Embryonic facial prominence (tissue), 1 donor: ENCODE measurements around the gene SMARCA4.
"Not testable (repeated sequence)": the region's sequence is repeated elsewhere in the genome, so short reads cannot be mapped to it uniquely, and the experiment has no call there.

Source experiments
- DNase-seq: peaks from one replicate; pipeline ENCODE4 v3.0.0-alpha.2; 2016; ENCODE audit errors: extremely low spot score

Gene SMARCA4

DNA sequence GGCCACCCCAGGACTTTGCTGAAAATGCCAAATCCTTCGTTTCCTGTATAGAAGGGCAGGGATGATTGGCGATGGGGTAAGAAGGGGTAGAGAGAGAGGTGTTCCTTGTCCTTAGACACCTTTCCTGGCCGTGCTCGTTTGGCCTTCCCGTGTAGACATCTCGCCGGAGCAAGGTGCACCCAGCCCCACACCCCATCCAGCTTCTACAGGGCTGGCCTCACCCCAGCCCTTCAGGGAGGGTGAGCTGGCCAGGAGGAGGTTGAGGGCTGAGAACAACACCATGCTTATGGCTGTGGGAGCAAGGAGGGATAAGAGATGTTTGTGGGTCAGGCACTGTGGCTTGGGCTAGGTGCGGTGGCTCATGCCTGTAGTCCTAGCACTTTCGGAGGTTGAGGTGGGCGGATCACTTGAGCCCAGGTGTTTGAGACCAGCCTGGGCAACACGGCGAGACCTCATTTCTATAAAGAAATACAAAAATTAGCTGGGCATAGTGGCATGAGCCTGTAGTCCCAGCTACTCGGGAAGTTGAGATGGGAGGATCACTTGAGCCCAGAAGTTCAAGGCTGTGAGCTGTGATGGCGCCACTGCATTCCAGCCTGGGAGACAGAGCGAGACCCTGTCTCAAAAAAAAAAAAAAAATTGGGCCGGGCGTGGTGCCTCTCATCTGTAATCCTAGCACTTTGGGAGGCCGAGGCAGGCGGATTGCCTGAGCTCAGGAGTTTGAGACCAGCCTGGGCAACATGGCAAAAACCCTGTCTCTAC, 15.5 kb downstream of the SMARCA4 start:
- DNase-seq = no peak

DNA sequence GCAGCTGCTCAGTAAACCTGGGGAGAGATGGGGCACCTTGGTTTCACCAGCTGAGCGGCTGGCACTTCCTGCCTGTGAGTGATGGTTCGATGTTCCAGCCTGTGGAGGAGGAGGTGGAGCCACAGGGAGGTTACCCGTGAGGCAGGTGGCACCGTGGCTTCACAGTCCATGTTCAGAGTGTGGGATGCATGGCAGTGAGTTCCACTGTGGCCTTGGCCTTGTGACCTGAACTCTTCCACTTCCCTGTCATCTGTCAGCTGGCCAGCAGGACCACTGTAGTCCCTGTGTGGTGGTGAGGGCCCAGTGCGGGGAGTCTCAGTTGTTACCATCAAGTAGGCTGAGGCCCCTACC, 16.9 kb downstream of the SMARCA4 start:
- no peak for DNase-seq

- DNase-seq = no peak
Observed at GRCh38 chr19:10979951-10980381, 19.1 kb downstream of the SMARCA4 start.

GRCh38 chr19:10981252-10981895, 20.5 kb downstream of the SMARCA4 start:
- no peak for DNase-seq

DNA sequence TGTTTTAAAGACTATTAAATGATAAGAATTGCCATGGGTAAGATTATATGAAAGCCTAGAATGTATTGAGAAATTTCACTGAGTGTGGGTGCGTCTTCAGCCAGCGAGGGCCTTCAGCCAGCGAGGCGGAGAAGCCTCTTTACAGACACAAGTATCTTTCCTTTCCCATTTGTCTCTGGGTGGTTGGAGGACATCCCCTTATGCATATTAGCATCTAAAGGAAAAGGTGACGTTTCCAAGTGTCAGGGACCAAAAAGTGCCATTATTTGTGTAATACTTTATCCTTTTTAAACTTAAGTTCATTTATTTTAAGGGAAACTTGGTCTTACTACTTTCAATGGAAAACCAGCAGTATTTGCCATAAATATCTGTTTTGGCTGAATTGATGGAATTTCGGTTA, 22.2 kb downstream of the SMARCA4 start:
- DNase-seq = no peak

GRCh38 chr19:10984166-10984735, 23.4 kb downstream of the SMARCA4 start:
- no peak for DNase-seq

GRCh38 chr19:10985502-10985901, 24.7 kb downstream of the SMARCA4 start:
- DNase-seq = no peak

DNA sequence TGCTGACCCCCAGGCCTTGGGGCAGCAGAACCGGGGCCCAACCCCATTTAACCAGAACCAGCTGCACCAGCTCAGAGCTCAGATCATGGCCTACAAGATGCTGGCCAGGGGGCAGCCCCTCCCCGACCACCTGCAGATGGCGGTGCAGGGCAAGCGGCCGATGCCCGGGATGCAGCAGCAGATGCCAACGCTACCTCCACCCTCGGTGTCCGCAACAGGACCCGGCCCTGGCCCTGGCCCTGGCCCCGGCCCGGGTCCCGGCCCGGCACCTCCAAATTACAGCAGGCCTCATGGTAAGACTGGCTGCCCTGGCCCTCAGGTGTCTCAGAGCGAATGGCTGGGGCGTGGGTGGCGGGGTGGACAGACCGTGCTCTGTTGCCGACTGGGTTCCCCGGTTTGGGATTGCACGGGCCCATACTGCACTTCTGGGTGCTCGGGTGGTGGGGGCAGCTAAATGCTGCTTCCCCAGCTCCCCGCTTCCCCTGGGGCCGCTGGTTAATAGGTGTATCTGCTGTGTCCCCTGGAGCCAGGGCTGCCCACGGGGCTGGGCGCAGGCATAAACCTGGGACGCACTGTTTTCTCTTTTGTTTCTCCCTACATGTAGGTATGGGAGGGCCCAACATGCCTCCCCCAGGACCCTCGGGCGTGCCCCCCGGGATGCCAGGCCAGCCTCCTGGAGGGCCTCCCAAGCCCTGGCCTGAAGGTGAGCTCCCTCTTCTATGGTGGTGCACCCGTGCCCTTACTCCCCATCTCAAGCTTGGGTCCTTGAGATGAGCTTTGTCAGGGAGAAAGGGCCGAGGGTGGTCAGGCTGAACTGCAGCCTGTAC, 25.7 kb downstream of the SMARCA4 start:
- DNase-seq = no peak

- DNase-seq = no peak
Observed at GRCh38 chr19:10987571-10988297, 26.9 kb downstream of the SMARCA4 start.

- no peak for DNase-seq
Observed at GRCh38 chr19:10988380-10988779, 27.6 kb downstream of the SMARCA4 start.

GRCh38 chr19:10988921-10989320, 28.1 kb downstream of the SMARCA4 start:
- no peak for DNase-seq

DNA sequence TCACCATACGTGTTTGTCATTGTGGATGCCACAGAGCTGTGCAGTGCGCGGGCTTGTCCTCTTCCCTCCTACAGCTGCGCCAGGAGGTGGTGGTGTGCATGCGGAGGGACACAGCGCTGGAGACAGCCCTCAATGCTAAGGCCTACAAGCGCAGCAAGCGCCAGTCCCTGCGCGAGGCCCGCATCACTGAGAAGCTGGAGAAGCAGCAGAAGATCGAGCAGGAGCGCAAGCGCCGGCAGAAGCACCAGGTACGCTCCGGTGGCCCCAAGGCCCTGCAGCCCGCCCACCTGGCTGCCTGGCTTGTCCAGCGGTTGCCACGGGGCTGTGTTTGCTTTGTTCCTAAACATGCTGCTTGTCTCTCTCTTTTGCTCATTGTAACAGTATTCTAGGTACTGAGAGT, 30.2 kb downstream of the SMARCA4 start:
- DNase-seq = no peak

DNA sequence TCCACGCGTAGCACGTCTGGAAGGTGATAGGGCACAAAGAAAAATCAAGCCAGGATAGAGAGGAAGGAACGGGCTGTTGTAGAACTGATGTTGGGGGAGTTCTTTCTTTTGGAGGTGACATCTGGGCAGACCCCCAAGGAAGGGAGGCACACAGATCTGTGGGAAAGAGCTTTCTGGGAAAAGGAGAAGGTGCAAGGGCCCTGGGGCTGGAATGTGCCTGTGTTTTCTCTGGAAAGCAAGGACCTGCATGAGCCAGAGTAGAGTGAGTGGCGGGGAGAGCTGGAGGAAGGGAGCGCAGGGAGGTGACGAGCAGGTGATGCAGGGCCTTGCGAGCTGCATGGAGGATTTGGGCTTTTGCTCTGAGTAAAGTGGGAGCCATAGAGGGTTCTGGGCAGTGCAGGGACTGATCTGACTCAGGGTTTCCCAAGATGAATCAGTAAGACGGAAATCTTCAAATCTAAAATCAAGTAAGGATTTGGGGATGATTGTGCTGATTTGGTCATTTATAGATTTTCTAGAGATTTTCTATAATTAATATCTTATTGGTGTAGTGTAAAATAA, 30.8 kb downstream of the SMARCA4 start:
- DNase-seq = no peak

DNA sequence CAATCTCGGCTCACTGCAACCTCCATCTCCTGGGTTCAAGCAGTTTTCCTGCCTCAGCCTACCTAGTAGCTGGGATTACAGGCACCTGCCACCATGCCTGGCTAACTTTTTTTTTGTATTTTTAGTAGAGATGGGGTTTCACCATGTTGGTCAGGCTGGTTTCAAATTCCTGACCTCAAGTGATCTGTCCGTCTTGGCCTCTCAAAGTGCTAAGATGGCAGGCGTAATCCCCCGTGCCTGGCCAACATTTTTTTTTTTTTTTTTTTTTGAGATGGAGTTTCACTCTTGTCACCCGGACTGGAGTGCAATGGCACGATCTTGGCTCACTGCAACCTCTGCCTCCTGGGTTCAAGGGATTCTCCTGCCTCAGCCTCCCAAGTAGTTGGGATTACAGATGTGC, 31.3 kb downstream of the SMARCA4 start:
- not testable (repeated sequence) for DNase-seq

DNA sequence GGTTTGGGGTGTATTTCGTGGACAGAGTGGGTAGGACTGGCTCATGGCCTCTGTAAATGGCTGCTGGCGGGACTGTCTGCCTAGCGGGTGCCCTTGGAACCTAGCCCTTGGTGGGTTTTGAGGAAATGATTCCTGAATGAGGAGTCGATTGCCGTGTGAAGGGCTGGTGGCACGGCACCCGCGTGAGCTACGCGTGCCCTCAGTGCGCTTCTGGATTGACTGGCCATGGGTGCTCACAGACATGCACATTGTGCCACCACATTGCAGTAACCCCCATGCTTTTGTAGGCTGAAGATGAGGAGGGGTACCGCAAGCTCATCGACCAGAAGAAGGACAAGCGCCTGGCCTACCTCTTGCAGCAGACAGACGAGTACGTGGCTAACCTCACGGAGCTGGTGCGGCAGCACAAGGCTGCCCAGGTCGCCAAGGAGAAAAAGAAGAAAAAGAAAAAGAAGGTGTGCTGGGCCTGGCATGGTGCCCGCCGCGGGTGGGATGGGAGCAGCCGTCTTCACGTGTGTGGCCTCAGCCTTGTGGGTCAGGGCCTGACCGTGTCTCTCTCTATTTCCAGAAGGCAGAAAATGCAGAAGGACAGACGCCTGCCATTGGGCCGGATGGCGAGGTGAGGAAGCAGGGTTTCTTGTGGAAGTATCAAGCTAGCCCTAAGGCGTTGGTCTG, 35.2 kb downstream of the SMARCA4 start:
- no peak for DNase-seq

DNA sequence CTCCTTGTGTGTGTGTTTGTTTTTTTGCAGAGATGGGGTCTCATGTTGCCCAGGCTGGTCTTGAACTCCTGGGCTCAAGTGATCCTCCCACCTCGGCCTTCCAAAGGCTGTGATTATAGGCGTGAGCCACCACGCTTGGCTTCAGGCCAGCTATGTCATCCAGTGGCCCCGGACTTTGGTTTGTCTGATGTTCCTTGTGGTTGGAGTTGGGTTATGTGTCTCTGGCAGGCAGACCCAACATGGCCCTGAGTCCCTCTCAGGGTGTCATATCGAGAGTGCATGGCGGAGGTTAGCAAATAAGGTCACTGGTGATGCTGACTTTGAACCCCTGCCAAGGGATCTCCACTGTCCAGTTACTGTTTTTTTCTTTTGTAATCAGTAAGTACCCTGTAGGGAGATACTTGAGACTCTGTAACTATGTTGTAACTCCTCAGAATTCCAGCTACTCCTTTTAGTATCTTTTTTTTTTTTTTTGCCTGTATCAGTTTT, 37.3 kb downstream of the SMARCA4 start:
- no peak for DNase-seq

- DNase-seq = no peak
Observed at GRCh38 chr19:10998666-10999065, 37.8 kb downstream of the SMARCA4 start.

- DNase-seq = no peak
Observed at GRCh38 chr19:11005521-11005920, 44.7 kb downstream of the SMARCA4 start.

DNA sequence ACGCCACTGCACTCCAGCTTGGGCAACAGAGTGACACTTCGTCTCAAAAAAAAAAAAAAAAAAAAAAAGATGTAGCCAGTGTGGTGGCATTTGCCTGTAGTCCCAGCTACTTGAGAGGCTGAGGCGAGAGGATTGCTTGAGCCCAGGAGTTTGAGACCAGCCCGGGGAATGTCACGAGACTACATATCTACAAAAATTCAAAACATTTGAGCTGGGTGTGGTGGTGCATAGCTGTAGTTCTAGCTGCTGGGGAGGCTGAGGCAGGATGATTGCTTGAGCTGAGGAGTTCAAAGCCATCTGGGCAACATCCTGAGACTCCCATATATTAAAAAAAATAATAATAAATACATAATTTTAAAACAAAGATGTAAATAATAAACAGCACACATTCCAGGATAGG, 46.6 kb downstream of the SMARCA4 start:
- DNase-seq = no peak

DNA sequence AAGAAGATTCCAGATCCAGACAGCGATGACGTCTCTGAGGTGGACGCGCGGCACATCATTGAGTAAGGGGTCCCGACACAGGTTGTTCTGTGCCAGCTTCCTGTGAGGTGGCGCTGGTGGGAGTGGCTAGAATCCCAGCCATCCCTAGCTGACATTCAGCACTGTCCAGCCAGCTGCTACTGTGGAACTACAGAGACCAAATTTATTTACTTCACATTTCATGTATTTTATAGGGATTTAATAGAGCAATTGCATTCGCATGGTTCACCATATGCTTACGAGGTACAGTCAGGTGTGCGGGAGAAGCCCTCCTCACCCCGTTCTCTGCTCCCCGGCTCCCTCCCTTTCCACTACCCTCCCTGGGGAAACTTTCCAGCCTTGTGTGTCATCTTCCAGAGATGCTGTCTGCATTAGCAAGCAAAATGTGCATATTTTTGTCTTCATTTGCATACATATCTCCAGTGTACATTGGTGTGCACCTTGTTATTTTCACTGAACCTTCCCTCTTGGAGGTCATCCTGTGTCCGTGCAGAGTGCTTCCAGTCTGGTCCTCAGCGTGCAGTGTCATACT, 47.2 kb downstream of the SMARCA4 start:
- no peak for DNase-seq
